H9 (cell line): Measurements from ENCODE around the gene GPI. TPM values are rescaled to one million over a fixed set of nuclear protein-coding genes. Genes with fewer than 3 reads are reported as not detected.

Source experiments
- DNase-seq: peaks from one replicate; pipeline ENCODE4 v3.0.0-alpha.2; 2017
- H2AFZ ChIP-seq: one replicate; pipeline ENCODE4 v1.6.1; 2013; ENCODE audit warnings: mild to moderate bottlenecking, low read length, control low read depth, moderate library complexity
- H2AK5ac ChIP-seq: 2 replicates; pipeline ENCODE4 v1.6.1; 2013; ENCODE audit warnings: low read length, control low read depth, mixed read lengths; ENCODE audit not compliant: insufficient read length
- H2BK120ac ChIP-seq: one replicate; pipeline ENCODE4 v1.6.1; 2013; ENCODE audit warnings: low read depth, mild to moderate bottlenecking, low read length, control low read depth, inconsistent platforms; ENCODE audit not compliant: poor library complexity, severe bottlenecking
- H2BK12ac ChIP-seq: 2 replicates; pipeline ENCODE4 v1.6.1; 2013; ENCODE audit warnings: low read length, control low read depth, mixed read lengths, low read depth; ENCODE audit not compliant: insufficient read length
- H2BK15ac ChIP-seq: 2 replicates; pipeline ENCODE4 v1.6.1; 2013; ENCODE audit warnings: low read depth, low read length, control low read depth
- H2BK20ac ChIP-seq: one replicate; pipeline ENCODE4 v1.6.1; 2013; ENCODE audit warnings: low read depth, mild to moderate bottlenecking, low read length, control low read depth, inconsistent platforms; ENCODE audit not compliant: poor library complexity, severe bottlenecking
- H2BK5ac ChIP-seq: 2 replicates; pipeline ENCODE4 v1.6.1; 2013; ENCODE audit warnings: low read length, control low read depth, mixed read lengths; ENCODE audit not compliant: insufficient read length
- H3K14ac ChIP-seq: 2 replicates; pipeline ENCODE4 v1.6.1; 2013; ENCODE audit warnings: low read length, control low read depth; ENCODE audit not compliant: insufficient read depth
- H3K18ac ChIP-seq: 2 replicates; pipeline ENCODE4 v1.6.1; 2013; ENCODE audit warnings: low read depth, mild to moderate bottlenecking, mixed read lengths, low read length, control low read depth; ENCODE audit not compliant: insufficient read length
- H3K23ac ChIP-seq: 2 replicates; pipeline ENCODE4 v1.6.1; 2013; ENCODE audit warnings: low read length, control low read depth, mixed read lengths, low read depth; ENCODE audit not compliant: insufficient read length
- H3K23me2 ChIP-seq: 2 replicates; pipeline ENCODE4 v1.6.1; 2013; ENCODE audit warnings: low read depth, mild to moderate bottlenecking, mixed read lengths, low read length, control low read depth; ENCODE audit not compliant: insufficient read length, poor library complexity, severe bottlenecking
- H3K27ac ChIP-seq: 2 replicates; pipeline ENCODE4 v1.5.1; 2013; ENCODE audit warnings: low read length, control low read depth, mixed read lengths, low read depth; ENCODE audit not compliant: insufficient read length
- H3K27me3 ChIP-seq: 2 replicates; pipeline ENCODE4 v1.6.1; 2013; ENCODE audit warnings: low read length, control low read depth, inconsistent platforms; ENCODE audit not compliant: insufficient read depth
- H3K4ac ChIP-seq: 2 replicates; pipeline ENCODE4 v1.6.1; 2013; ENCODE audit warnings: low read depth, mild to moderate bottlenecking, control low read depth, inconsistent platforms, low read length, moderate library complexity
- H3K4me1 ChIP-seq: 2 replicates; pipeline ENCODE4 v1.6.1; 2013; ENCODE audit warnings: low read length, control low read depth, inconsistent platforms; ENCODE audit not compliant: insufficient read depth
- H3K4me2 ChIP-seq: 2 replicates; pipeline ENCODE4 v1.6.1; 2013; ENCODE audit warnings: low read length, control low read depth, mixed read lengths; ENCODE audit not compliant: insufficient read length, insufficient read depth
- H3K56ac ChIP-seq: 2 replicates; pipeline ENCODE4 v1.6.1; 2013; ENCODE audit warnings: low read depth, mild to moderate bottlenecking, mixed read lengths, low read length, control low read depth; ENCODE audit not compliant: insufficient read length
- H3K79me1 ChIP-seq: 2 replicates; pipeline ENCODE4 v1.6.1; 2013; ENCODE audit warnings: low read depth, mild to moderate bottlenecking, moderate library complexity, low read length, control low read depth, inconsistent platforms; ENCODE audit not compliant: insufficient read depth, poor library complexity, severe bottlenecking
- H3K79me2 ChIP-seq: 2 replicates; pipeline ENCODE4 v1.6.1; 2013; ENCODE audit warnings: low read length, control low read depth, inconsistent platforms; ENCODE audit not compliant: insufficient read depth
- H3K9ac ChIP-seq: 2 replicates; pipeline ENCODE4 v1.6.1; 2013; ENCODE audit warnings: low read length, control low read depth, mixed read lengths; ENCODE audit not compliant: insufficient read length; ENCODE audit errors: extremely low read depth
- H3K9me3 ChIP-seq: one replicate; pipeline ENCODE4 v1.6.1; 2013; ENCODE audit warnings: low read depth, low read length, inconsistent platforms; ENCODE audit not compliant: control insufficient read depth
- H3T11ph ChIP-seq: one replicate; pipeline ENCODE4 v1.6.1; 2013; ENCODE audit warnings: mild to moderate bottlenecking, low read length, control low read depth, inconsistent platforms
- H4K20me1 ChIP-seq: one replicate; pipeline ENCODE4 v1.6.1; 2013; ENCODE audit not compliant: control insufficient read depth, insufficient read length, insufficient read depth
- H4K5ac ChIP-seq: 2 replicates; pipeline ENCODE4 v1.6.1; 2013; ENCODE audit warnings: low read depth, mild to moderate bottlenecking, mixed read lengths, low read length, control low read depth; ENCODE audit not compliant: insufficient read length
- H4K8ac ChIP-seq: replicated peaks from 2 replicates; pipeline ENCODE4 v1.6.1; 2013; ENCODE audit warnings: low read length, control low read depth, mixed read lengths, low read depth; ENCODE audit not compliant: insufficient read length
- H4K91ac ChIP-seq: 2 replicates; pipeline ENCODE4 v1.6.1; 2013; ENCODE audit warnings: low read depth, mild to moderate bottlenecking, moderate library complexity, mixed read lengths, low read length, control low read depth; ENCODE audit not compliant: insufficient read length
- H3K27ac Mint-ChIP-seq, 3 experiments: 2 replicates in 2 of 3; 3 replicates in 1 of 3; pipeline ENCODE4 v1.8.0; 2020 to 2021; ENCODE audit warnings: mixed read lengths in 3 of 3, mild to moderate bottlenecking in 1 of 3, moderate library complexity in 1 of 3
- H3K27me3 Mint-ChIP-seq: 2 replicates; pipeline ENCODE4 v1.8.0; 2021; ENCODE audit warnings: low read depth, mild to moderate bottlenecking, moderate library complexity, mixed read lengths
- H3K36me3 Mint-ChIP-seq, 3 experiments: 2 replicates in 2 of 3; 3 replicates in 1 of 3; pipeline ENCODE4 v1.8.0; 2020 to 2021; ENCODE audit warnings: low read depth in 3 of 3, mixed read lengths in 3 of 3; ENCODE audit not compliant: insufficient read depth in 1 of 3
- H3K4me1 Mint-ChIP-seq, 2 experiments: 2 replicates each; pipeline ENCODE4 v1.8.0; 2020; ENCODE audit warnings: mixed read lengths in 2 of 2
- H3K4me3 Mint-ChIP-seq, 2 experiments: 2 replicates in 1 of 2; 3 replicates in 1 of 2; pipeline ENCODE4 v1.8.0; 2020 to 2021; ENCODE audit warnings: mild to moderate bottlenecking in 2 of 2, mixed read lengths in 2 of 2, moderate library complexity in 1 of 2
- H3K9me3 Mint-ChIP-seq, 2 experiments: 2 replicates in 1 of 2; 3 replicates in 1 of 2; pipeline ENCODE4 v1.8.0; 2020; ENCODE audit warnings: mild to moderate bottlenecking in 2 of 2, mixed read lengths in 2 of 2, moderate library complexity in 1 of 2
- WGBS: extraction: QIAGEN DNeasy Blood & Tissue Kit; methylation state at CpG from one replicate; pipeline ENCODE4 v1.1.7; 2013; ENCODE audit warnings: missing lambda C conversion rate, low lambda C conversion rate, mixed read lengths; ENCODE audit not compliant: insufficient read length; ENCODE audit errors: extremely low coverage; 5-methylcytosine and 5-hydroxymethylcytosine counted together
- total RNA-seq: library from RNA; stranded (reverse); gene quantifications from 2 replicates; pipeline ENCODE4 v1.2.1, GENCODE V29; 2021
- TF ChIP-seq, protein P1 (sequence below): fragments of 200-600 bp; sonication (generic); conservative IDR thresholded peaks from 3 replicates; pipeline ENCODE4 v1.8.0; 2021; ENCODE audit warnings: antibody characterized with exemption, mild to moderate bottlenecking

GPI gene
- total RNA-seq, 1 experiment from 2014 or later: 373 TPM

- Histone ChIP-seq H2BK12ac (no peak overlapping the region), H3K4me2 (no peak overlapping the region), H3K18ac (no peak overlapping the region), H2BK20ac (no peak overlapping the region), H4K8ac (no peak overlapping the region), H2BK5ac (no peak overlapping the region), H3K23ac (no peak overlapping the region), H3K23me2 (no peaks in the 10 kb centered on the region), H2BK120ac (no peak overlapping the region), H4K20me1 (no peaks in the 10 kb centered on the region), H3T11ph (no peak overlapping the region), H3K56ac (no peak overlapping the region), H3K4ac (no peak overlapping the region), H4K91ac (no peak overlapping the region), H3K9me3 (no peaks in the 10 kb centered on the region), H2BK15ac (no peak overlapping the region), H4K5ac (no peak overlapping the region), H3K79me2 (no peaks in the 10 kb centered on the region), H2AK5ac (no peak overlapping the region), H3K27ac (no peak overlapping the region), H3K14ac (no peak overlapping the region), H3K4me1 (no peaks in the 10 kb centered on the region), H3K9ac (no peak overlapping the region), H2AFZ (no peak overlapping the region), H3K27me3 (no peaks in the 10 kb centered on the region), H3K79me1 (no peaks in the 10 kb centered on the region)
- Mint-ChIP-seq H3K9me3 (no peaks in the 10 kb centered on the region), H3K36me3 (peaks cover 26 to 60% (median 50%) of the 10 kb centered on the region in 3 experiments), H3K4me1 (no peaks in the 10 kb centered on the region), H3K27me3 (no peaks in the 10 kb centered on the region), H3K27ac (no peak overlapping the region; a peak in 1 of 7 replicates), H3K4me3 (no peak overlapping the region)
- DNase-seq: no peak
- WGBS: no CpG with 5 or more reads among the region's 13 CpGs
- TF ChIP-seq, protein P1, sequence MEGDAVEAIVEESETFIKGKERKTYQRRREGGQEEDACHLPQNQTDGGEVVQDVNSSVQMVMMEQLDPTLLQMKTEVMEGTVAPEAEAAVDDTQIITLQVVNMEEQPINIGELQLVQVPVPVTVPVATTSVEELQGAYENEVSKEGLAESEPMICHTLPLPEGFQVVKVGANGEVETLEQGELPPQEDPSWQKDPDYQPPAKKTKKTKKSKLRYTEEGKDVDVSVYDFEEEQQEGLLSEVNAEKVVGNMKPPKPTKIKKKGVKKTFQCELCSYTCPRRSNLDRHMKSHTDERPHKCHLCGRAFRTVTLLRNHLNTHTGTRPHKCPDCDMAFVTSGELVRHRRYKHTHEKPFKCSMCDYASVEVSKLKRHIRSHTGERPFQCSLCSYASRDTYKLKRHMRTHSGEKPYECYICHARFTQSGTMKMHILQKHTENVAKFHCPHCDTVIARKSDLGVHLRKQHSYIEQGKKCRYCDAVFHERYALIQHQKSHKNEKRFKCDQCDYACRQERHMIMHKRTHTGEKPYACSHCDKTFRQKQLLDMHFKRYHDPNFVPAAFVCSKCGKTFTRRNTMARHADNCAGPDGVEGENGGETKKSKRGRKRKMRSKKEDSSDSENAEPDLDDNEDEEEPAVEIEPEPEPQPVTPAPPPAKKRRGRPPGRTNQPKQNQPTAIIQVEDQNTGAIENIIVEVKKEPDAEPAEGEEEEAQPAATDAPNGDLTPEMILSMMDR: no peak
These were observed 46.2 kb downstream of the GPI start for GRCh38 chr19:34411216-34411615.
